Tibial nerve (tissue), 3 donors: ENCODE data around the gene BAIAP2.

Source experiments
- POLR2A ChIP-seq, 2 donors: fragments of 450-650 bp; IDR thresholded peaks; one replicate each; pipeline ENCODE4 v1.6.1; 2017; ENCODE audit warnings: antibody characterized with exemption in 2 of 2, mild to moderate bottlenecking in 2 of 2, moderate library complexity in 2 of 2
- TF ChIP-seq, protein P1 (sequence below), 5 experiments: fragments of 200-600 bp in 3 of 5; fragments of 450-650 bp in 2 of 5; sonication (generic) in 3 of 5; IDR thresholded peaks; one replicate each; pipeline ENCODE4 v1.5.1; 2016 to 2019; ENCODE audit warnings: antibody characterized with exemption in 5 of 5, mild to moderate bottlenecking in 3 of 5, moderate library complexity in 2 of 5

DNA sequence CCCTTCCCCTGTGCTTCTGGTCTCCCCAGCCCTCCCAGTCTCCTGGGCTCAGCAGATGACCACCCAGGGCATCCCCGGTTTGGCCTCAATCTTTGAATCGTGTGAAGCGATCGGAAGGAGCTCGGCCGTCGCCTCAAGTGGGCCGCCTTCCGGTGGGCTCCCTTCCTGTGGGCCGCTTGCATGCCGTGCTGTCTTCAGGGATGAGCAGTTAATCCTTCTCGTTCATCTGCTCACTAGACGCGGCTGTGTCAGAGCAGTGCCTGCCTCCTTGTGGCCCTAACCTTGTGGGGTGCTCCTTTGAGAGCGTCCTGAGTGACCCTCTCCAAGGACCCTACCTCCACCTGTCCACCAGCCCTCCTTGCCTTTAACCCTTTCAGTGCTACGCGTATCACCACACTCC lies 40.4 kb downstream of the BAIAP2 start:
- TF ChIP-seq, protein P1, sequence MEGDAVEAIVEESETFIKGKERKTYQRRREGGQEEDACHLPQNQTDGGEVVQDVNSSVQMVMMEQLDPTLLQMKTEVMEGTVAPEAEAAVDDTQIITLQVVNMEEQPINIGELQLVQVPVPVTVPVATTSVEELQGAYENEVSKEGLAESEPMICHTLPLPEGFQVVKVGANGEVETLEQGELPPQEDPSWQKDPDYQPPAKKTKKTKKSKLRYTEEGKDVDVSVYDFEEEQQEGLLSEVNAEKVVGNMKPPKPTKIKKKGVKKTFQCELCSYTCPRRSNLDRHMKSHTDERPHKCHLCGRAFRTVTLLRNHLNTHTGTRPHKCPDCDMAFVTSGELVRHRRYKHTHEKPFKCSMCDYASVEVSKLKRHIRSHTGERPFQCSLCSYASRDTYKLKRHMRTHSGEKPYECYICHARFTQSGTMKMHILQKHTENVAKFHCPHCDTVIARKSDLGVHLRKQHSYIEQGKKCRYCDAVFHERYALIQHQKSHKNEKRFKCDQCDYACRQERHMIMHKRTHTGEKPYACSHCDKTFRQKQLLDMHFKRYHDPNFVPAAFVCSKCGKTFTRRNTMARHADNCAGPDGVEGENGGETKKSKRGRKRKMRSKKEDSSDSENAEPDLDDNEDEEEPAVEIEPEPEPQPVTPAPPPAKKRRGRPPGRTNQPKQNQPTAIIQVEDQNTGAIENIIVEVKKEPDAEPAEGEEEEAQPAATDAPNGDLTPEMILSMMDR (IDR thresholded peaks at IDR 0.05), result no peak
- TF ChIP-seq POLR2A (IDR thresholded peaks at IDR 0.05), result no peak
